ENCODE data around the gene NOL3. TPM values are rescaled to one million over a fixed set of nuclear protein-coding genes. Genes with fewer than 3 reads are reported as not detected.

NOL3 gene
- total RNA-seq, 1 experiment from 2014 or later: 22.8 TPM

DNA sequence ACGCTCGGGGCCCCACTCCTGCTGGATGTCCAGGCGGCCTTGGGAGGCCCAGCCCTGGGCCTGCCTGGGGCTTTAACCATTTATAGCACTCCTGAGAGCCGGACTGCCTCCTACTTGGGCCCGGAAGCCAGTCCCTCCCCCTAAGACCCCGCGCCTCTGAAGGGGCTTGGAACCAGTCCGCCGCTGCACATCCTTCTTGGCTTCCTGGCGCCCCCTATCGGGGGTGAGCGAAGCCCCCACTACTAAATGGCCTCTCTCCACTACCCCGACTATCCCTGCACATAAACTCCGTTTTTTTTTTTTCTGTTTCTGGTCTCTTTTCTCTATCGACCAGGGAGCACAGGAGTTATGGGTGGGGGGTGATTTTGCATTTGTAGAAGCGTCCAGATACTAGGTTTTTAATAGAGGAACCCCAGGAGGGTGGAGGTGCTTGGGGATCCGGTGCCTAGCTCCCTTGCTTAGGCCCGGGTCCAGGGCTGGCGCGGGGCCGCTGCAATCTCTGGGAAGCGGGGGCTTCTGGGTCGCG lies 633 bp upstream of the NOL3 start:
- no peak for DNase-seq (ENCODE audit: low read depth)

DNA sequence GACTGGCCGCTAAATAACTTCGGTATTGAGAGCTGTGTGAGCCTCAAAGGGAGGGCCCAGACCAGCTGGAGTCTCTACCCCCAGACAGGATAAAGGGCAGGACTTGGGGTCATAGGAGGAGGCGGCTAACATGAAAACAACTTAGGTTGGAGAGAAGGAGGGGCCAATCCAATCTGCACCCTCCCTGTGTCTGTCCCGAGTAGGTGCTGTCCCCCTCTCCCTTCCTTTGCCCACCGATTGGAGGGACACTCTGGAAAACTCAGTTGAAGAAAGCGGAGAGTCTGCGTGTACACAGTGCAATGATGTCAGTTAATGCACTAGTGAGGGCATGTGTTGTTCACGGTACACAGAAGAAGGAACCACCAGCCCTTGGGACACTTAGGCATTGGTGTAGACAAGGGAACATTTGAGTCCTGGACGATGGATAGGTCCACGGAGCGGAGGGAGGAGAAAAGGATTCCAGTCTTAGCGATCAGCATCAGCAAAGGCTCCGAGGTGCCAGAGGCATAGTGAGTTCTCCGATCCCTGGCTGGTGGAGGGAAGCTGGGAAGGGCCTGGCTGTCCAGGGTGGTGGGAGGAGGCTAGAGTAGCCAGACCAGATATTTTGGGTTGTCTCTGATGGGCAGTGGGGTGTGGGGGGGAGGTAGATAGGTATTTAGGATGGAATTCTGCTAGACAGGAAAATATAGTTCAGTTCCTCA lies 761 bp downstream of the NOL3 start:
- DNase-seq (ENCODE audit: low read depth): no peak

DNA sequence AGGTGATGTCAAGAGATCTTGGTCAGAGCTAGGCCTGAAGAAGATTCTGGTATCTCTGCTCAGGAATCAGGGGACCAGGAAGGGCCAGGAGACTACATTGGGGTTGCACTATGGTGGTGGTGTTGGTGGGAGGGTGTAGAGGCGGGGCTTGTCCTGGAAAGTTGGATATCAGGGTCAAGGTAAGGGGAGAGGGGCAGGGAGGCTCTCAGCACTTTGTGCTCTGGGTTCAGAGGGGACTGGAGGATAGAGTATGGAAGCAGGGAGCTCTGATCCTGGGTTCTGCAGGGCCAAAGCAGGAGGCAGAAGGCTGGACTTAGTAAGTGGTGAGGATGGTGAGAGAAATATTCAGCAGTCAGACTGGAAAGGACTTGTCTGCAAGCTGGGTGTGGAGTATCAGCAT lies 3.0 kb downstream of the NOL3 start:
- no peak for DNase-seq (ENCODE audit: low read depth)

DNA sequence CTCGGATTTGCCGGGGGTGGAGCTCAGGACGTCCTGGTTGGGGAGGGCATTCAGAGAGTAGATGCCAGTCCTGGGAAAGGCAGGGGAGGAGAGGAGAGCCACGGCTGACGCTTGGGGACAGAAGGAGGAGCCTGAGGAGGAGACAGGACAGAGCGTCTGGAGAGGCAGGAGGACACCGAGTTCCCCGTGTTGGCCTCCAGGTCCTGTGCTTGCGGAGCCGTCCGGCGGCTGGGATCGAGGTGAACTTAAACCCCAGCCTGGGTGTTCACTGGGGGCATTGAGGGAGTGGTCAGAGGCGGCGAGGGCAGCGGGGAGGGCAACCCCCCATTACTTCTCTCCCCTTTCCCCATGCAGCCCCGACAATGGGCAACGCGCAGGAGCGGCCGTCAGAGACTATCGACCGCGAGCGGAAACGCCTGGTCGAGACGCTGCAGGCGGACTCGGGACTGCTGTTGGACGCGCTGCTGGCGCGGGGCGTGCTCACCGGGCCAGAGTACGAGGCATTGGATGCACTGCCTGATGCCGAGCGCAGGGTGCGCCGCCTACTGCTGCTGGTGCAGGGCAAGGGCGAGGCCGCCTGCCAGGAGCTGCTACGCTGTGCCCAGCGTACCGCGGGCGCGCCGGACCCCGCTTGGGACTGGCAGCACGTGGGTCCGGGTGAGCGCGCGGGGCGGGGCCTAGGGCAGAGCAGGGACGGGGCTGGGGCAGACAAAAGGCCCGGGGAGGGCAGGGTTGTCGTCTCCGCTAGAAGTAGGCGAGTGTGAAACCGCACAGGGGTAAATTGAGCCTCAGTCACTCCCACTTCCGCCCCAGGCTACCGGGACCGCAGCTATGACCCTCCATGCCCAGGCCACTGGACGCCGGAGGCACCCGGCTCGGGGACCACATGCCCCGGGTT lies 3.7 kb downstream of the NOL3 start:
- DNase-seq (ENCODE audit: low read depth): peak; percentile 87

DNA sequence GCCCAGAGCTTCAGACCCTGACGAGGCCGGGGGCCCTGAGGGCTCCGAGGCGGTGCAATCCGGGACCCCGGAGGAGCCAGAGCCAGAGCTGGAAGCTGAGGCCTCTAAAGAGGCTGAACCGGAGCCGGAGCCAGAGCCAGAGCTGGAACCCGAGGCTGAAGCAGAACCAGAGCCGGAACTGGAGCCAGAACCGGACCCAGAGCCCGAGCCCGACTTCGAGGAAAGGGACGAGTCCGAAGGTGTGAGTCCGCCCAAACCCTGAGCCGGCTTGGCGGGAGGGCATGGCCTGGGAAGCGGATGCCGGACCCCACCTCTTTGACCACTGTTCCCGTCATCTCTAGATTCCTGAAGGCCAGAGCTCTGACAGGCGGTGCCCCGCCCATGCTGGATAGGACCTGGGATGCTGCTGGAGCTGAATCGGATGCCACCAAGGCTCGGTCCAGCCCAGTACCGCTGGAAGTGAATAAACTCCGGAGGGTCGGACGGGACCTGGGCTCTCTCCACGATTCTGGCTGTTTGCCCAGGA lies 4.4 kb downstream of the NOL3 start:
- no peak for DNase-seq (ENCODE audit: low read depth)

DNA sequence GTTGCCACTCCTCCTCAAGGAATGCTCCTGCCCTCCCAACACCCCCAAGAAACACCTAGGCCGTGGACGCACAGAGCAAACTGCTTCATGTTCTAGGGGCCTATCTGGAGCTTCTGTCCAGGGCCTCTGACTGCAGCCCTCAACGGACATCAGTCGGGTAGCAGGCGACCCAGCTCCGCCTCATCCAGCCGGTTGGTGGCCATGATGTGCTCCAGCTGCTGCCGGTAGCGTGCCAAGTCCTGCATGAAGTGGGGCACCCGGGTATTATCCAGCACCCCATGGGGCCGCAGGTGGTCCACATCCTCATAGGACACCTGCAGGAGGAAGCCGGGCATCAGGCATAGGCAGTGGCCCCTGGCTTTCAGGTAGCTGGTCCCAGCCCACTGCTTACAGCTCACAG lies 6.3 kb downstream of the NOL3 start:
- no peak for DNase-seq (ENCODE audit: low read depth)

DNA sequence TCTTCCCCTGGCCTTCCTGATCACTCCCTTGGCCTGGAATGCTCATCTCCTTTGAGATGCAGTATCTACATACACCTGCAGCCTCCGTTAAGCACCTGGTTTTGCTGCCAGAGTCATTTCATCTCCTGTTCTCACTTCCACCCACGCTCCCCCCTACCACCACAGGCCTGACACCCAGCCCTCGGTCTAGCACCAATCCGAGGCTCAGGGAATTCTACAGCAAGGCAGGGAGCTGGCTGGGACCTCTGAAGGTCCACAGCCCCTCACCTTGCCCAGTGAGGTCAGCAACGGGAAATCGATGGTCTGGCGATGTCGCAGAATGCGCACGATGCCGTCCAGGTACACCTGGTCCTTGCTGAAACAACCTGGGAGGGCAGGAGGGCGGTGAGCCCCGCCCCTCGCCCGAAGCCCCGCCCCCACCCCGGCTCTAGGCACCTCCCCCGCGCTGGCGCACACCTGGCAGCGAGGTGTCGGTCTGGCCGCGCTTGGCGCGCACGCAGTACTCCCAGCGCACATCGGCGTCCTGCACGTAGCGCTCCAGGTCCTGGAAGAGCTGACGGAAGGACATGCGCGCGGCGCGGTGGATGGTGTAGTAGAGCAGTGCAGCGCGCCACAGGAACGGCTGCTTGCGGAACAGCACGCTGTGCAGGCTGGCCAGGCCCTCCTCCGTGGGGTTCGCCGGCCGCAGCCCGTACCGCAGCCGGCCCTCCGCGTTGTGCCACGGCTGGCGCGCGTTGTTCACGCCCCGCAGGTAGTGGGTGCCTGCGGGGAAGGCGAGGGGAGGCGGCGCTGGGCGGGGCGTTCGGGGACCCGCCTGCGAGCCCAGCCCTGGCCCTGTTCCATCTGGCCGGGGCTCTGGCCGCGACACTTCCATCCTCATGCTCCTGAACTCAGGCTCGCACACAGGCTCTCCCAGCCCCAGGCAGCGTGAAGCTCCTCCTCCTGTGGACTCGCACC lies 7.7 kb downstream of the NOL3 start:
- DNase-seq (ENCODE audit: low read depth): no peak

DNA sequence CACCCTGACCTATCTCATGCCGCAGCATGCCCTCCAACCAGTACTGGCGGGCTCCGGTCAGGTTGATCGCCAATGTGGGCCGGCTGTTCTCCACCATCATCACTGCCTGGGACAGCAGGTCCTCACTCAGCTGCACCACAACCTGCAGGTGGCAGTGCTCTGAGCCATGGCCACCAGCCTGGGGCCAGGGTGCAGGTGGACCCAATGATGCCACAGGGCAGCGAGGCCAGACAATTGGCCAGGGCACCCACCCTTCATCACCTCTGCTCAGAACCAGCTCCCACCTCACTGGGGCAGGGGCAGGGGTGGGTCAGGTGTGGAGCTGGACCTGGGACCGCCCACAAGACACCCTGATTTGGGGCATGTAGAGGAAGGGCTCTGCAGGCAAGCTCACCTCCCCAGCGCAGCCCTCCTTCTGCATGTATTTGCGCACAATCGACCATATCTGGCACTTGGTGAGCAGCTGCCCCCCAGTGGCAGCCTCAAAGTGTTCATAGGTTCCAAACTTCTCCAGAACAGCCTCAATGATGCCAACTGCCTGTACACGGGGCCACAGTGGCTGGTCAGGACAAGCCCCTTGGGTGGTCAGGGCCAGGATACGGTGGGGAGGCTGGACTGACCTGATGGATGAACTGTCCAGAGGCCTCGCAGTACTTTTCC lies 9.2 kb downstream of the NOL3 start:
- DNase-seq (ENCODE audit: low read depth): no peak

DNA sequence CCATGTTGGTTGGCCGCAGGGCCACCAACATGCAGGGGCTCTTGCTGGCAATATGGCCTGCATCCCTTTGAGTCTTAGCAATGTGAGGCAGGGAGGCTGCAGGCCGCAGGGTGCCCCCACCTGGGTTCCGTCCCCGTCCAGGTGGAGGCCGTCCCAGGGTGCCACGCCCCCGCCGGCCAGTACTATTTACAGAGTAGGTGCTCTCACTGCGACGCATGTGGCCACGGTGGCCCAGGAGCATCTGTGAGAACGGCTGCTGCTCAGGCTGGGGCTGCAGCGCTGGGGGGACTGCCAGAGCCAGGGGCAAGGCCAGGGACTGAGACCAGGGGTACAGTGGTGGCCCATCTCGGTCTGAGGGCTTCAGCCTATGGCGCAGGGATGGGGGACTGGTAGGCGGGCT lies 9.8 kb downstream of the NOL3 start:
- no peak for DNase-seq (ENCODE audit: low read depth)

DNA sequence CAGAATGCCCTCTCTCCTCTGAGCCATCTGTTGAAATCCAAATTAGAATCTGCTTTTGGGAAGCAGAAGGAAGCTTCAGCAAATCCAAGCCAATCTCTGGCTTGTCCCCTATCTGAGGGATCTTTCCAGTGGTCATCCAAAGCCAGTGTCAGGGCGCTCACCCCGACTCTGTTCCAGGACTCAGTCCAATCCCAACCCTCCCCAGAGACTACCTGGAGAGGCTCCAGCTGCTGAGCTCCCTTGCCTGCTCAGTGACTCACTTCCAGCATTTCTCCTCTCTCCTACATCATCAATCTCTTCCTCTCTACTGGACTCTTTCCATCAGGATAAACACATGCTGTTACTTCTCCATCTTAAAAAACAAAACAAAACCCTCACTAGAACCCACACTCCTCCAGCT lies 11.0 kb downstream of the NOL3 start:
- peak; percentile 68 for DNase-seq (ENCODE audit: low read depth)

DNA sequence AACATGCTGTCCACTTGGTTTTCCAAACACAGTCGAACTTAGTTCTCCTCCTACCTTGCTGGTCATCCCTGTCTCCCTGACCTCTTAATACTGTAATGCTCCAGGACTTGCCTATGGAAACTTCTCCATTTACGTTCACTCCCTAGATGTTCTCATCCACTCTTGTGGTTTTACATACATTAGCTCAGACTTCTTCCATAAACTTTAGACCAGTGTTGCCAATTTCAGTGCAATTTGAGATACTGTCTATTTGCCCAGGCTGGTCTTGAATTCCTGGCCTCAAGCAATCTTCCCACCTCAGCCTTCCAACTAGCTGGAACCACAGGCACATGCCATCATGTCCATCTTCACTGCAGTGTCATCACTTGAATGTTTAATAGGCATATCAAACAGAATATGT lies 11.9 kb downstream of the NOL3 start:
- DNase-seq (ENCODE audit: low read depth): no peak

DNA sequence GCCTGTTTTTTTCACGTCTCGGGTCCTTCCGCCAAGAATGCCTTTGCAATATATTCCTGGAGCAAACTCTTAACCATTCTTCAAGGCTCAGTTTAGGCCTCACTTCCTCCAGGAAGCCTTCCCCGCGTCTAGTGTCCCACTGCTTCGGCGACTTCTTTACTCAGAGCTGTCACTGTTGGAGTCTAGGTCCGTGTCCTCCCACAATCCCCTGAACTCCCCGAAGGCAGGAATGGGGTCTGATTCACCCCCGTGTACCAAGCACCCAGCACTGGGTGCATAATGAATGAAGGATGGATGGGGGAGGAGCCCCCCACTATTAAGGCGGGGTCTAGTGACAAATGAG lies 12.9 kb downstream of the NOL3 start:
- no peak for DNase-seq (ENCODE audit: low read depth)

DNA sequence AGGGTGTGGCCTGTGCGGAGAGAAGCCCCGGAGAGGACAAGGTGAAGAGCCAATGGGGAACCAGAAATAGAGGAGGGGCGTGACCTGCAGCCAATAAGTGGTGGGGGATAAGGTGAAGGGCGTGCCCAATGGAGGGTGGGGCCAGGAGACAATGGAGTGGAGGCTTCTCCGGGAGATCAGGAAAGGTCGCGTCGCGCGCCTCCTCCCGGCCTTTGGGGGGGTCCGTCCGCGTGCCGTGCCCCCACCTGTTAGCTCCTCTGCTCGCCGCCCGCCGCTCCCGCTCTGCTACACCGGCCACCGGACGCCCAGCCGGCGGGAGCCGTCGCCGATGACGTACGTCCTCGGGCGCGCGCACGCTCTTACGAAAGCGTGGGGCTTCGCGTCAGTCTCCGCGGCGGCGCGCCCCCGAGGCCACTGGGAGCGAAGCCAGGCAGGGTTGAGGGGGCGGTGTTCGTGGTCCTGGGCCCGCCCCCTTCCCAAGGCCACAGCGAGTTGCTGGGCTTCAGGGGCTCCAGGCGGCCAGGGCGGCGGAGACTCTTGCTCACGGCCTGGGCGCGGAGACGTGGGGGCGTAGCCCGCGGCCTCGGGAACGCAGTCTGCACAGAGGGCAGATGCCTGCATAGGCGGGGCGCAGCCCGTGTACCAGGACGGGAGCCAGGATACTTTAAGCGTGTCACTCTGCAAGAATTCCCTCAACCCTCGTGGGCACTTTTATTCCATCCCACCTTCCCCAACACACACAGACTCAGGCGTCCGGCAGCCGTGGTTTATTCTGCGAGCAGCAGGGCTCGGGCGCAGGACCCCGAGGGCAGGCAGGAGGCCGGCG lies 13.5 kb downstream of the NOL3 start, which contains the start of gene MATCAP1:
Gene MATCAP1, minus strand, starts transcription at position 337 of the 826 bp plus-strand sequence. CDS start 3,353 bp downstream, outside the sequence.
- peak; percentile 97 for DNase-seq (ENCODE audit: low read depth)

DNA sequence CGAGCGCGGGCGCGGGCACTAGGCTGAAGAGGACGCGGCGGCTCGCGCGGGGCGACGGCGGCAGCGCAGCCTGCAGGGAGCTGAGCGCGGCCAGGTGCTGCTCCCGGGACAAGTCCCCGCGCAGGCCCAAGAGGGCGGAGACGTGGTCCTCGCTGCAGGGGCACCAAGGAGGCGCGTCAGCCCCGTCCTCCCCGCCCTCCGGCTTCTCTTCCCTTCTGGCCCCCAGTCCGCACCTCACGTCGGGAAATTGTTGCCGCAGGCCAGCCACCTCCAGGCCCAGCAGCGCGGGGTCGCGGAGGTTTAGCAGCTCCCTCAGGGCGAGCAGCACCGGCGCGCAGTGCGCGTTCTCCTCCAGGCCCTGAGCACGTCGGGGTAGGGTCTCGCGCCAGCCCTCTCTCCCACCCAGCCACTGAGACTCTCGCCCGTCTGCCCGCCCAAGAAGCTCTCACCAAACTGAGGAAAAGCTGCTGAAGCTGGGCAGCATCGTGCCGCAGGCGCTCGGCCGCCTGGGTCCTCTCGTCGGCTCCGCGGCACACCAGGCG lies 14.2 kb downstream of the NOL3 start:
- no peak for DNase-seq (ENCODE audit: low read depth)

DNA sequence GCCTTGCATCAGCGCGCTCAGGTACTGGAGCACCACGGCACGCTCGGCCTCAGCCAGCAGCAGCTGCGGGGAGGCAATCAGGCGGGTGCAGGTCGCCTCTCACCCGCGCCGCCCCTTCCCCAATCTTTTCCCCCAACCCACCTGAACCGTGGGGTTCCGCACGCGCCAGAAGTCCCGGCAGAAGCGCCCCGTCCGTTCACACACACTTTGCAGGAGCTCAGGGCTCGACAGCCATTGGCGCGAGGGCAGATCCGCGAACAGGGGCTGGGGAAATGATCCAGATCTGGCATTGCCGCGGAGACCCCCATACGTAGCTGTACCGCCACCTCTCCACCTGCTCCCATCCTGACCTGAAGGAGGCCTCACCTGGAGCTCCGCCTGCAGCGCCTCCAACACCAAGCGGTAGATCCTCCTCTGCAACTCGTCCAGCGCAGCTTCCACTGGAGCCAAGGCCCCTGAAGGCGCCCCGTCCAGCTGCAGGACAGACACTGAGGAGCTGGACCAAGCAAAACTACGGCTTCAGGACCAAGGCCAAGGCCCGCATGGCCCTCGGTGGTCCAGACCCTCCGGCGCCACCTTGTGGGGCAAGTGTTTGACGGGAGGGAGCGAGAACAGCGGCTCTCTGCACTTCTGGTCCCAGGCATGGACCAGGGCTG lies 14.8 kb downstream of the NOL3 start:
- peak; percentile 88 for DNase-seq (ENCODE audit: low read depth)

DNA sequence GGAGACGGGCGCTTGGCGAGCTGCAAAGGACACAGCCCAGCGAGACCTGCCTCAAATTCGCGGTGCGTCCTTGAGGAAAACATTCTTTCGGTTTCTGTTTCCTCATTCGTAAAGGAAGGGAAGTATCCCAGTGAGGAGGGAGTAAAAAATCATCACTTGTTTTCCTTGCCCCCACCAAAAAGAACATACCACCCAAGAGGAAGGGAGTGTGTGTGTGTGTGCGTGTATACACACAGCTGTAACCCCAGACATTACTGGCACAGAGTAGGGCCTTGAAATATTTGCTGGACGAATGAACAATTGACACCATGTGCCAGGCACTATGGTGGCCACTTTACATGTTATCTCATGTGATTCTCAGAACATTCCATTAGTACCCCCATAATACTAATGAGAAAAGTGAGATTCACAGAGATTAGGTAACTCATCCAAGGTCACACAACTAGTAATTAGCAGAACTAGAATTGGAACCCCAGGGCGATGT lies 15.4 kb downstream of the NOL3 start:
- no peak for DNase-seq (ENCODE audit: low read depth)

DNA sequence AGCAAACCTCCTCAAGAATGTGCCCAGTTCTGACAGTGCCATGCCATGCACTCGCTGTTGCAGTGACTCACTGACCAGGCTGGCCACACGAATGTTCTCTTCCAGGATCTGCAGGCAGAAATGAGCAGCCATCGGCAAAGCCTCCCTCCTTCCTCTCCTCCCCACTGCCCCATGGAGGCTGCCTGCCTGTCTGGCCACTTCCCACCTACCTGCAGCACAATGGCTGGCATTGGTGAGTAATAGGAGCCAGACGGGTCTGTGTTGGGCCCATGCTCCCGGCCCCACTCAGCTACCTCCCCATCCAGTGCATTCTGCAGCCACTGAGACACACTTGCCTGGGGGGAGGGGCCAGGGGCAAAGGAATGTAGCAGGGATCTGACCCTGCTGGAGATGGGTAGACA lies 16.2 kb downstream of the NOL3 start:
- DNase-seq (ENCODE audit: low read depth): peak; percentile 79

DNA sequence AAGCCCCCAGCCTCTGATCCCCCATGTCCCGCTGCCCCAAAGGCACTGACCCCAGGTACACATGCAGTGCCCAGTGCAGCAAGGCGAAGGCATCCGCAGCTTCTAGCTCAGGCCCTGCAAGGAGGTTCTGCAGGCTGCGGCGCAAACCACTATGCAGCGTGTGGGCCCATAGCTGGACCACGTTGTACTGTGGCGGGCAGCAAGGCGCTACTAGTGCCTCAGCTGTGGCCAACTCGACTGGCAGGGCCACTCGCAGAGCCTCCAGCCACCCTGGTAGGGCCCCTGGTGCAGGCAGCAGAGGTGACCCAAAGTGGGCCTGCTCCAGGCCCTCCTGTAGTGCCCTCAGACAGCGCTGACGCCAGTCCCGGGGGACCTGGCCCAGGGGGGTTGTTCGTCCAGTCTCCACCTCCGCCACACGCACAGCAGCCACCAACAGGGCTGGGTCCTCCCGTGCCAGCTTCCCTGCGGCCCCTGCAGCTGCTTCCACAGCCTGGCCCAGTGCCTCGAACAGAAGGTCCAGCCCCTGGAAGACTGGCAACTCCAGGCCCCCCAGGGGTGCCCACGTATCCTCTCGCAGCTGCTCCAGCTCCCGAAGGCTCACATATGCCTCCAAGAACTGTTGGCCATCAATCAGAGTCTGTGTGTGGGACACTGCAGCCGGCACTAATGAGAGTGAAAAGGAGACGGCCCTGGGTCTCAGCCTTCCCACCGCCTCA lies 17.0 kb downstream of the NOL3 start:
- no peak for DNase-seq (ENCODE audit: low read depth)
